ENCODE results near the gene GAB2. TPM values are rescaled to one million over a fixed set of nuclear protein-coding genes. Genes with fewer than 3 reads are reported as not detected.

The GAB2 gene
- total RNA-seq, 1 experiment from 2014 or later, result 10.0 TPM

GRCh38 chr11:78385205-78385604 lies 32.4 kb downstream of the GAB2 start:
- no peaks in the 10 kb centered on the region for H3K4me1 ChIP-seq (ENCODE audit: control insufficient read depth, insufficient read depth, low read length)
- in situ Hi-C loops (cut with HindIII; ENCODE audit: low pct_unique_long_range_greater_than_20kb, low sequenced_read_pairs), result no loop called here
- H3K4me3 ChIP-seq (ENCODE audit: low read depth in 2 of 2, low read length in 2 of 2), result no peak overlapping the region
- TF ChIP-seq REST (IDR thresholded peaks at IDR 0.05; ENCODE audit: insufficient read depth in 1 of 2, low read depth in 2 of 2, low read length in 1 of 2), result no peak
- TF ChIP-seq POLR2AphosphoS5 (IDR thresholded peaks at IDR 0.05; ENCODE audit: low read depth, low read length), result no peak
- no peak for TF ChIP-seq CTCF (IDR thresholded peaks at IDR 0.05)
- TF ChIP-seq SIN3A (IDR thresholded peaks at IDR 0.05; ENCODE audit: borderline replicate concordance, insufficient read depth, low read depth, low read length), result no peak
- TF ChIP-seq TCF7L2 (IDR thresholded peaks at IDR 0.05; ENCODE audit: low read depth, low read length), result no peak
- H3K27ac ChIP-seq (ENCODE audit: low read length), result no peak overlapping the region
- H3K9me3 ChIP-seq (ENCODE audit: control insufficient read depth, insufficient read depth, low read depth, low read length), result peaks cover 32% of the 10 kb centered on the region; the same call in 1 of the 2 replicates
- ChIA-PET POLR2A (interaction anchor here (0.5 kb wide), 1 partner anchor 125 kb away, joined by 6 read pairs; no protein-coding TSS in a partner anchor), CTCF (no interaction called here)
- no peak for ATAC-seq
- H3K27me3 ChIP-seq (ENCODE audit: control insufficient read depth, insufficient read depth, low read length), result no peaks in the 10 kb centered on the region
- DNase-seq (ENCODE audit: low read depth, low spot score), result no peak
- intact Hi-C loops (cut with micrococcal nuclease; ENCODE audit: unreplicated experiment), result no loop called here
- no peaks in the 10 kb centered on the region for H3K36me3 ChIP-seq (ENCODE audit: control insufficient read depth, insufficient read depth, low read length)
- BruUV-seq (replicated peaks), result no TSS peak

GRCh38 chr11:78384231-78384630 lies 33.4 kb downstream of the GAB2 start:
- peaks cover 32% of the 10 kb centered on the region; the same call in 1 of the 2 replicates for H3K9me3 ChIP-seq (ENCODE audit: control insufficient read depth, insufficient read depth, low read depth, low read length)
- H3K4me3 ChIP-seq (ENCODE audit: low read depth in 2 of 2, low read length in 2 of 2), result no peak overlapping the region
- in situ Hi-C loops (cut with HindIII; ENCODE audit: low pct_unique_long_range_greater_than_20kb, low sequenced_read_pairs), result no loop called here
- ChIA-PET POLR2A (interaction anchor here (0.5 kb wide), 1 partner anchor 286 kb away, joined by 6 read pairs; no protein-coding TSS in a partner anchor), CTCF (interaction anchor here (0.7 kb wide), 1 partner anchor 335 kb away, joined by 3 read pairs; no protein-coding TSS in a partner anchor)
- DNase-seq (ENCODE audit: low read depth, low spot score), result no peak
- no peak for TF ChIP-seq CTCF (IDR thresholded peaks at IDR 0.05)
- no peak for TF ChIP-seq TCF7L2 (IDR thresholded peaks at IDR 0.05; ENCODE audit: low read depth, low read length)
- H3K27ac ChIP-seq (ENCODE audit: low read length), result no peak overlapping the region
- no peaks in the 10 kb centered on the region for H3K36me3 ChIP-seq (ENCODE audit: control insufficient read depth, insufficient read depth, low read length)
- ATAC-seq, result no peak
- no TSS peak for BruUV-seq (replicated peaks)
- intact Hi-C loops (cut with micrococcal nuclease; ENCODE audit: unreplicated experiment), result no loop called here
- no peaks in the 10 kb centered on the region for H3K27me3 ChIP-seq (ENCODE audit: control insufficient read depth, insufficient read depth, low read length)
- no peaks in the 10 kb centered on the region for H3K4me1 ChIP-seq (ENCODE audit: control insufficient read depth, insufficient read depth, low read length)
